Prostate gland (tissue), 2 donors: ENCODE data around the gene GMDS. TPM values are rescaled to one million over a fixed set of nuclear protein-coding genes. Genes with fewer than 3 reads are reported as not detected.

Source experiments
- DNase-seq: peaks from one replicate; pipeline ENCODE4 v3.0.0-alpha.2; 2019; ENCODE audit warnings: low spot score
- H3K27ac ChIP-seq, 2 donors: fragments of 200-600 bp; sonication (generic); 2 replicates each; pipeline ENCODE4 v1.5.1; 2017 to 2019
- H3K27me3 ChIP-seq: fragments of 200-600 bp; sonication (generic); replicated peaks from 2 replicates; pipeline ENCODE4 v1.5.1; 2019; ENCODE audit not compliant: insufficient read depth
- H3K36me3 ChIP-seq, 2 donors: fragments of 200-600 bp; sonication (generic); 1 replicate in 1 of 2; 2 replicates in 1 of 2; pipeline versions ENCODE4 v1.5.1 to v1.8.1; 2017 to 2019
- H3K4me1 ChIP-seq: fragments of 200-600 bp; sonication (generic); replicated peaks from 2 replicates; pipeline ENCODE4 v1.5.1; 2019
- H3K4me3 ChIP-seq, 2 donors: fragments of 200-600 bp; sonication (generic); 2 replicates each; pipeline ENCODE4 v1.5.1; 2017 to 2019
- H3K9me3 ChIP-seq: fragments of 200-600 bp; sonication (generic); 2 replicates; pipeline ENCODE4 v1.5.1; 2017
- CTCF ChIP-seq, 4 experiments: fragments of 200-600 bp in 2 of 4; fragments of 450-650 bp in 2 of 4; sonication (generic) in 2 of 4; IDR thresholded peaks; 1 replicate in 3 of 4; 2 replicates in 1 of 4; pipeline ENCODE4 v1.5.1; 2016 to 2019; ENCODE audit warnings: antibody characterized with exemption in 4 of 4, mild to moderate bottlenecking in 2 of 4, moderate library complexity in 2 of 4
- POLR2A ChIP-seq: fragments of 450-650 bp; IDR thresholded peaks from one replicate; pipeline ENCODE4 v1.6.1; 2016; ENCODE audit warnings: antibody characterized with exemption, mild to moderate bottlenecking
- POLR2AphosphoS5 ChIP-seq: sonication (generic); formaldehyde crosslinking; IDR thresholded peaks from one replicate; pipeline ENCODE4 v1.6.1; 2017; ENCODE audit warnings: antibody characterized with exemption
- WGBS: methylation state at CpG from one replicate; pipeline ENCODE4 v1.1.5; 2018; 5-methylcytosine and 5-hydroxymethylcytosine counted together
- intact Hi-C: fragments of 100-400 bp; cut with DNase I; formaldehyde crosslinking; loops from one replicate; pipeline ENCODE4 v1.14.2; 2022
- total RNA-seq, 2 donors: library from RNA; depleted of rRNA; stranded (reverse); fragments of >200 nt; gene quantifications; one replicate each; pipeline ENCODE4 v1.1.0, GENCODE V29; 2016

GMDS gene
- total RNA-seq, 2 donors from 2014 or later: 24.9 to 29.9 TPM

GRCh38 chr6:1997702-1998101 lies 247.7 kb downstream of the GMDS start:
- WGBS: 47% methylated on average over 3 of the region's 3 CpGs
- no peak for DNase-seq
- no peaks in the 10 kb centered on the region for H3K27me3 ChIP-seq
- no peak for TF ChIP-seq POLR2A
- H3K9me3 ChIP-seq: no peaks in the 10 kb centered on the region
- no peak overlapping the region for H3K4me3 ChIP-seq
- intact Hi-C loops: no loop called here
- no peaks in the 10 kb centered on the region for H3K36me3 ChIP-seq
- H3K27ac ChIP-seq: no peak overlapping the region
- no peaks in the 10 kb centered on the region for H3K4me1 ChIP-seq

GRCh38 chr6:1995636-1996035 lies 249.8 kb downstream of the GMDS start:
- Histone ChIP-seq H3K27me3 (no peaks in the 10 kb centered on the region), H3K4me1 (no peaks in the 10 kb centered on the region), H3K36me3 (no peaks in the 10 kb centered on the region), H3K4me3 (no peak overlapping the region), H3K9me3 (no peaks in the 10 kb centered on the region), H3K27ac (no peak overlapping the region)
- intact Hi-C loops: no loop called here
- 95% methylated on average over 2 of the region's 2 CpGs for WGBS
- DNase-seq: no peak
- TF ChIP-seq POLR2AphosphoS5: no peak
- no peak for TF ChIP-seq CTCF (IDR thresholded peaks at IDR 0.05)
- no peak for TF ChIP-seq POLR2A

GRCh38 chr6:1993042-1993441 lies 252.4 kb downstream of the GMDS start:
- TF ChIP-seq CTCF (IDR thresholded peaks at IDR 0.05): no peak
- TF ChIP-seq POLR2AphosphoS5: no peak
- no peak for TF ChIP-seq POLR2A
- intact Hi-C loops: no loop called here
- DNase-seq: no peak
- Histone ChIP-seq H3K27me3 (no peaks in the 10 kb centered on the region), H3K4me1 (no peaks in the 10 kb centered on the region), H3K4me3 (no peak overlapping the region), H3K9me3 (no peaks in the 10 kb centered on the region), H3K36me3 (no peaks in the 10 kb centered on the region), H3K27ac (no peak overlapping the region)
- WGBS: 84% methylated on average over 6 of the region's 6 CpGs

GRCh38 chr6:1991332-1991878 lies 254.0 kb downstream of the GMDS start:
- Histone ChIP-seq H3K27me3 (no peaks in the 10 kb centered on the region), H3K36me3 (no peaks in the 10 kb centered on the region), H3K4me3 (no peak overlapping the region), H3K4me1 (no peaks in the 10 kb centered on the region), H3K27ac (no peak overlapping the region), H3K9me3 (no peaks in the 10 kb centered on the region)
- no peak for TF ChIP-seq POLR2A
- TF ChIP-seq CTCF (IDR thresholded peaks at IDR 0.05): no peak
- no peak for TF ChIP-seq POLR2AphosphoS5
- 95% methylated on average over 6 of the region's 6 CpGs for WGBS
- no peak for DNase-seq
- intact Hi-C loops: no loop called here

GRCh38 chr6:1988843-1989242 lies 256.6 kb downstream of the GMDS start:
- no peak for DNase-seq
- Histone ChIP-seq H3K4me3 (no peak overlapping the region), H3K36me3 (no peaks in the 10 kb centered on the region), H3K4me1 (no peaks in the 10 kb centered on the region), H3K27me3 (no peaks in the 10 kb centered on the region), H3K9me3 (no peaks in the 10 kb centered on the region), H3K27ac (no peak overlapping the region)
- 89% methylated on average over 3 of the region's 3 CpGs for WGBS
- intact Hi-C loops: no loop called here
- TF ChIP-seq POLR2AphosphoS5: no peak
- no peak for TF ChIP-seq CTCF (IDR thresholded peaks at IDR 0.05)
- TF ChIP-seq POLR2A: no peak
